Endothelial cell of umbilical vein (primary cell): ENCODE results near the gene CCDC146. TPM values are rescaled to one million over a fixed set of nuclear protein-coding genes. Genes with fewer than 3 reads are reported as not detected.
A peak's percentile ranks its signal among the peaks of the same experiment; 100 is the strongest.
"Not testable (repeated sequence)": the region's sequence is repeated elsewhere in the genome, so short reads cannot be mapped to it uniquely, and the experiment has no call there.

Experiments used
- BruUV-seq: library from RNA; stranded (reverse); fragments of 400-500 nt; replicated peaks from 2 replicates; lab custom pipeline; 2021; lab: Mats Ljungman, UMichigan
- CTCF ChIA-PET: fragments of 300-600, 350-600 bp; sonication (Branson Sonifier 250); formaldehyde crosslinking; loops from one replicate; lab custom pipeline; 2021; ENCODE audit warnings: antibody characterized with exemption, inconsistent platforms; lab: Charles Lee
- POLR2A ChIA-PET: fragments of 300-600, 350-600 bp; sonication (Branson Sonifier 250); formaldehyde crosslinking; loops from one replicate; lab custom pipeline; 2021; ENCODE audit warnings: antibody characterized with exemption, inconsistent platforms; lab: Charles Lee
- DNase-seq: peaks from one replicate; pipeline ENCODE4 v3.0.0-alpha.2; 2011; ENCODE audit warnings: low read depth, low spot score
- FAIRE-seq: peaks from 2 replicates; lab custom pipeline; 2011; peaks lifted over from hg19 to GRCh38; lab: Jason Lieb, UNC
- H2AFZ ChIP-seq: 2 replicates; pipeline ENCODE4 v1.6.0; 2012; ENCODE audit warnings: low read depth, low read length, control low read depth, inconsistent platforms
- H3K27ac ChIP-seq: 2 replicates; pipeline ENCODE4 v1.5.1; 2011; ENCODE audit warnings: low read depth, mild to moderate bottlenecking, control low read depth, low read length, moderate library complexity; ENCODE audit not compliant: insufficient read depth
- H3K27me3 ChIP-seq, 2 experiments: 2 replicates each; pipeline versions ENCODE4 v1.6.0 to v1.6.1; 2011; ENCODE audit warnings: low read length in 2 of 2, mixed read lengths in 1 of 2; ENCODE audit not compliant: control insufficient read depth in 2 of 2, insufficient read depth in 2 of 2
- H3K36me3 ChIP-seq, 2 experiments: 2 replicates in 1 of 2; 3 replicates in 1 of 2; pipeline ENCODE4 v1.5.1; 2011; ENCODE audit warnings: low read length in 2 of 2, mild to moderate bottlenecking in 1 of 2, moderate library complexity in 1 of 2; ENCODE audit not compliant: control insufficient read depth in 2 of 2, insufficient read depth in 2 of 2; ENCODE audit errors: extremely low read depth in 1 of 2
- H3K4me1 ChIP-seq: 3 replicates; pipeline ENCODE4 v1.5.1; 2011; ENCODE audit warnings: mild to moderate bottlenecking, low read length; ENCODE audit not compliant: control insufficient read depth, insufficient read depth; ENCODE audit errors: extremely low read depth
- H3K4me2 ChIP-seq: 2 replicates; pipeline ENCODE4 v1.6.1; 2011; ENCODE audit warnings: low read length, control low read depth, mixed read lengths; ENCODE audit not compliant: insufficient read depth
- H3K4me3 ChIP-seq, 3 experiments: fragments of 200-600 bp in 1 of 3; sonication (generic), shearing (Covaris generic) in 1 of 3; replicated peaks in 1 of 3; 2 replicates each; pipeline ENCODE4 v1.5.1; 2011 to 2016; ENCODE audit warnings: control low read depth in 3 of 3, low read length in 3 of 3, mild to moderate bottlenecking in 2 of 3, inconsistent platforms in 1 of 3, low read depth in 1 of 3, moderate library complexity in 1 of 3; ENCODE audit not compliant: insufficient read depth in 1 of 3
- H3K79me2 ChIP-seq: 2 replicates; pipeline ENCODE4 v1.6.0; 2012; ENCODE audit warnings: low read length, inconsistent platforms; ENCODE audit not compliant: control insufficient read depth, insufficient read depth
- H3K9ac ChIP-seq: replicated peaks from 2 replicates; pipeline ENCODE3; 2011; ENCODE audit warnings: low read length, control low read depth; ENCODE audit not compliant: insufficient read depth; ENCODE audit errors: extremely low read depth
- H3K9me1 ChIP-seq: replicated peaks from 3 replicates; pipeline ENCODE4 v1.6.0; 2011; ENCODE audit warnings: mild to moderate bottlenecking, low read length; ENCODE audit not compliant: control insufficient read depth, insufficient read depth; ENCODE audit errors: extremely low read depth
- H3K9me3 ChIP-seq: replicated peaks from 2 replicates; pipeline ENCODE4 v1.5.1; 2012; ENCODE audit warnings: low read length, inconsistent platforms; ENCODE audit not compliant: control insufficient read depth, insufficient read depth
- H4K20me1 ChIP-seq: replicated peaks from 2 replicates; pipeline ENCODE3; 2011; ENCODE audit warnings: mild to moderate bottlenecking, low read length; ENCODE audit not compliant: control insufficient read depth, insufficient read depth; ENCODE audit errors: extremely low read depth
- JUN ChIP-seq: IDR thresholded peaks from 2 replicates; pipeline ENCODE4 v1.6.1; 2011; ENCODE audit warnings: borderline replicate concordance, low read depth; ENCODE audit not compliant: insufficient read length, insufficient read depth
- POLR2AphosphoS5 ChIP-seq: IDR thresholded peaks from 2 replicates; pipeline ENCODE4 v1.6.1; 2012; ENCODE audit warnings: low read depth, mild to moderate bottlenecking, control low read depth, low read length, moderate library complexity; ENCODE audit not compliant: insufficient read depth
- dilution Hi-C: fragments of 300-500 bp; cut with MboI; formaldehyde crosslinking; loops from one replicate; pipeline ENCODE4 v1.15.0; 2019; ENCODE audit warnings: low sequenced_read_pairs; ENCODE audit not compliant: extremely low pct_ligation_motif_present
- intact Hi-C: fragments of 100-400 bp; cut with micrococcal nuclease; formaldehyde crosslinking; loops from one replicate; pipeline ENCODE4 v1.10.0; 2022
- polyA plus RNA-seq, 4 experiments: library from polyadenylated mRNA; depleted of rRNA in 3 of 4; stranded (reverse) in 3 of 4; unstranded in 1 of 4; fragments of >200 nt; gene quantifications; 2 replicates each; pipeline versions ENCODE4 v1.2.1 to v1.2.3, GENCODE V29; 2011 to 2012; ENCODE audit warnings: missing spikeins in 1 of 4
- total RNA-seq: library from RNA; stranded (reverse); gene quantifications from 2 replicates; pipeline ENCODE4 v1.2.3, GENCODE V29; 2021

Gene CCDC146
- total and polyA plus RNA-seq, 2 donors (not counting 3 experiments of a cell fraction or from before 2014, with no cell fraction given) = 0.65 to 2.2 TPM

GRCh38 chr7:77226357-77226839 is 104.0 kb downstream of the CCDC146 start:
- Histone ChIP-seq H4K20me1 (no peaks in the 10 kb centered on the region), H3K4me2 (no peak overlapping the region), H3K4me3 (no peak overlapping the region), H3K36me3 (no peaks in the 10 kb centered on the region), H3K27me3 (peaks cover 0 to 4% of the 10 kb centered on the region in 2 experiments), H3K9ac (no peak overlapping the region), H2AFZ (no peak overlapping the region), H3K9me1 (no peaks in the 10 kb centered on the region), H3K9me3 (no peaks in the 10 kb centered on the region), H3K79me2 (no peaks in the 10 kb centered on the region), H3K4me1 (peaks cover 3% of the 10 kb centered on the region), H3K27ac (no peak overlapping the region)
- no TSS peak for BruUV-seq
- ChIA-PET POLR2A (no interaction called here), CTCF (interaction anchor here (1.0 to 1.9 kb wide), 3 partner anchors 10 to 21 kb away, joined by 3 to 11 read pairs (median 4); no protein-coding TSS in a partner anchor)
- dilution Hi-C loops (no loop called here), intact Hi-C loops (loop anchor here (2.0 kb wide), 1 partner anchor 50 kb away; no protein-coding TSS in a partner anchor)
- peak; percentile 86 for DNase-seq
- no peak for FAIRE-seq
- TF ChIP-seq JUN (peak; percentile 31), POLR2AphosphoS5 (no peak)

DNA sequence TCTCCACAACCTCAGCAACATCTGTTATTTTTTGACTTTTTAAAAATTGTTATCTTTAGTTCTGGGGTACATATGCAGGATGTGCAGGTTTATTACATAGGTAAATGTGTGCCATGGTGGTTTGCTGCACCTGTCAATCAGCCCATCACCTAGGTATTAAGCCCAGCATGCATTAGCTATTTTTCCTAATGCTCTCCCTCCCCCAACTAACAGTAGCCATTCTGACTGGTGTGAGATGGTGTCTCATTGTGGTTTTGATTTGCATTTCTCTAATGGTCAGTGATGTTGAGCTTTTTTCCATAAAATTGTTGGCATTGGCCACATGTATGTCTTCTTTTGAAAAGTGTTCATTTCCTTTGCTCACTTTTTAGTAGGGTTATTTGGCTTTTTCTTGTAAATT is 106.4 kb downstream of the CCDC146 start:
- dilution Hi-C loops, H3K27ac ChIP-seq: not testable (repeated sequence)

More for the DNA sequence above, 106.4 kb downstream of the CCDC146 start:
- H3K36me3 ChIP-seq, H3K4me1 ChIP-seq, H3K4me2 ChIP-seq, H3K79me2 ChIP-seq, intact Hi-C loops, H3K9me1 ChIP-seq, BruUV-seq, FAIRE-seq, H2AFZ ChIP-seq, POLR2A ChIA-PET, H3K9me3 ChIP-seq, DNase-seq, CTCF ChIA-PET, H4K20me1 ChIP-seq, H3K27me3 ChIP-seq, H3K4me3 ChIP-seq, H3K9ac ChIP-seq: not testable (repeated sequence)
